ENCODE measurements around the gene SERPINE1. TPM values are rescaled to one million over a fixed set of nuclear protein-coding genes. Genes with fewer than 3 reads are reported as not detected.
A peak's percentile ranks its signal among the peaks of the same experiment; 100 is the strongest.
"Not testable (repeated sequence)": the region's sequence is repeated elsewhere in the genome, so short reads cannot be mapped to it uniquely, and the experiment has no call there.

Gene SERPINE1
- total RNA-seq: under 0.01 TPM

DNA sequence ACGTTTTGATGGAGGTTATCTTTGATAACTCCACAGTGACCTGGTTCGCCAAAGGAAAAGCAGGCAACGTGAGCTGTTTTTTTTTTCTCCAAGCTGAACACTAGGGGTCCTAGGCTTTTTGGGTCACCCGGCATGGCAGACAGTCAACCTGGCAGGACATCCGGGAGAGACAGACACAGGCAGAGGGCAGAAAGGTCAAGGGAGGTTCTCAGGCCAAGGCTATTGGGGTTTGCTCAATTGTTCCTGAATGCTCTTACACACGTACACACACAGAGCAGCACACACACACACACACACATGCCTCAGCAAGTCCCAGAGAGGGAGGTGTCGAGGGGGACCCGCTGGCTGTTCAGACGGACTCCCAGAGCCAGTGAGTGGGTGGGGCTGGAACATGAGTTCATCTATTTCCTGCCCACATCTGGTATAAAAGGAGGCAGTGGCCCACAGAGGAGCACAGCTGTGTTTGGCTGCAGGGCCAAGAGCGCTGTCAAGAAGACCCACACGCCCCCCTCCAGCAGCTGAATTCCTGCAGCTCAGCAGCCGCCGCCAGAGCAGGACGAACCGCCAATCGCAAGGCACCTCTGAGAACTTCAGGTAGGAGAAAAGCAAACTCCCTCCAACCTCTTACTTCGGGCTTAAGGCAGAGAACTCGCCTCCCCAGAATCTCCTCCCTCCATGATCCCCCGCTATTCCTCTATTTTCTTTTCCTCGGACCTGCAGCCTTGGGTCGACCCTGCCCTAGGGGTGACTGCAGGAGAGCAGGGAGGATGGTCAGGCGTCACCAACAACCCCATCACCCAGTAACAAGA, at the start of gene SERPINE1:
Gene SERPINE1 (plus strand): TSS at position 454 of the 809 bp plus-strand sequence. CDS start 1,290 bp downstream, outside the sequence.
- FAIRE-seq (no peak), DNase-seq (ENCODE audit: low spot score in 2 of 2) (peak in 1 of 2 donors; percentile 69)

DNA sequence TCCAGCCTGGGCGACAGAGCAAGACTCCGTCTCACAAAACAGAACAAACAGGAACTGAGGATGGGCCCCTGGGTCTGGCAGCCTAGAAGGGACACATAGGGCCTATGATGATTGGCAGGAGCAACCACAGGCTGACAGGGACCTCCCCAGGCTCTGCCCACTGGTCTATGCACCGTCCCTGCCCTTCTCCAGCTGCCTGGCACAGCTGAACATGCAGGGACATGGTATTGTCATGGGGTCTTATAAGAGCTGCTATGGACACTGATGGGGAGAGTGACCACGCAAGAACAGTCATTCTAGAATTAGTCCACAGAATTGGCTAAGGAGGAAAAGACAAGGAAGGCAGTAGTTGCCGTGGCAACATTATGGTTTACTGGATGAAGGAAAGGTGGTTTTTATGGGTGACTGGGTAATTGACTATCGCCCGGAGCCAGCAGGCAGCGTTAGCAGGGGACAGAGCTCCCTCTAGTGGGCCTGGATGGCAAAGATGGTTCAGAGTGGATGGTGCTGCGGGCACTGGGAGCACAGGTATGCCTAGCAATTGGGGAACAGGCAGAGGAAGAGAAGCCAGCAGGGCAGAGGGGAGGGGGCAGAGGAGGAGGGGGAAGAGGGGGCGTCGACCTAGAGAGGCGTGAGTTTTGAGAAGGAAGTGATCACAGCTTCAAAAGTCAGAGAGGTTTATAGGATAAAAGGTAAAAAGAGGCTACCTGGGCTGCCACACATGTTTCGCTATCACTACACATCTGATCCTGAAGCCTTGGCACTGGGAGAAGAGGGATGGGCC, 49.4 kb upstream of the SERPINE1 start:
- no peak for FAIRE-seq
- DNase-seq (ENCODE audit: low spot score in 2 of 2): peak in 1 of 2 donors; percentile 77

DNA sequence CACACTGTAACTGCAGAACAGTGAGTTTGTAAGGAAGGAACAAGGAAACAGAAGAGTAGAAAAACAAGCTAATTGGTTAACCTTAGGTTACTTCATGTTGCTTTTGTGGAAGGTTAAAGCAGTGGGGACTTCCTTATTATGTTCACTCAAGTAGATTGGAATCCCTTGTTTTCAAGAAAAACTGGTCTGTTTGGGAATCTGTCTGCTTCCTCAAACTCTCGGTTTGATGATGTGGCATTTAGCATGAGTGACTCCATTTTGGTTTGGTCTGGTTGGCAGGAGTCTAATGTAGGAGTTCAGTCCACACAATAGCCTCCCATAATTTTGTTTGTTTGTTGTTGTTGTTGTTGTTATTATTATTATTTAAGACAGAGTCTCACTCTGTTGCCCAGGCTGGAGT, 45.5 kb upstream of the SERPINE1 start:
- no peak for DNase-seq (ENCODE audit: low spot score in 2 of 2)
- FAIRE-seq: no peak

DNA sequence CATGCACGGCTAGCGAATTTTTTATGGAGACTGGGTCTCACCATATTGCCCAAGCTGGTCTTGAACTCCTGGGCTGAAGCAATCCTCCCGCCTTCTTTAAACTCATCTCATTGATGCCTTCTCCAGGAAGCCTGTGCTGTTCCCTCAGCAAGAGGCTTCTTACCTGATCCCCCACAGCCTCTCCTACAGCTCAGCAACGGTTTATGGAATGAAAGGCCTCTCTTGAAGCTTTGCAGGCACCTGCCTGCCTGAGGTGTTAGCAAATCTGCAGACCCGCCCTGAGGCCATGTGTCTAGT, 42.1 kb upstream of the SERPINE1 start:
- no peak for FAIRE-seq
- no peak for DNase-seq (ENCODE audit: low spot score in 2 of 2)

DNA sequence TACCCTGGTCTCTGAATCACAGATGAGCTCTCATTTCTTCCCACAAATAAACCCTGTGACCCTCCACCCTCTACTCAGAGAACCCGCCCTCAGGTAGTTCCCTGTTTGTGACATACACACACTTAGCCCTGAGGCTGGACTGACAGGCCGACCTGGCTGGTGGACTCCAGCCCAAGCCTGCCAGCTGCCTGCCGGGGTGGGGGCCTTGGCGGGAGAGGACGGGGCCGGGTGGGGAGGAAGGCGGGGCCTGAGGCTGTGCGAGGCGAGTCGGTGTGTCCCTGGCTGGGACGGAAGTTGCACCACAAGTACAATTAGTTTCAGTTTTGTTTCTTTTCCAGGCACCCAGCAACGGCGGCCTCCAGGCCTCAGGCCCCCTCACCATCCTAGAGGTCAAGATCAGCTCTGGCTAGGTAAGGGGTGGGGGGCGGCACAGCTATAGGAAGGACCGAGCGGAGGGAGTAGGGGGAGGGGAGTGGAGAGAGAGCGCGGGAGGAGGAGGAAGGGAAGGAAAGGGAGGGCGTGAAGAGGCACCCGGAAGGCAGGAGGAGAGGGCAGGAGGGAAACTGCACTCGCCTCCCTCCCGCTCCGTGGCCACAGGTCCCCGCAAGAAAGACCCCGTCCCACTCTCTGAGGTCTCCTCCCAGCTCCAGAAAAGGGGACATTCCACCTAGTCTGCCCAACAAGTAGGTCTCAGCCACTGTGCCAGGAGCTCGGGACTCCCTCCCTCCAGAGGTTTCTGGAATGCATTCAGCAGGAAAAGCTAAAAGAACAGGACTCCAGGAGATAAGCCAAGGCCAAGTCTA, 41.5 kb upstream of the SERPINE1 start, which contains the start of gene TRIM56:
Gene TRIM56 (plus strand): TSS at position 320 of the 803 bp plus-strand sequence. CDS start 1,832 bp downstream, outside the sequence.
- FAIRE-seq (no peak), DNase-seq (ENCODE audit: low spot score in 2 of 2) (peak; percentile 76 to 85)

DNA sequence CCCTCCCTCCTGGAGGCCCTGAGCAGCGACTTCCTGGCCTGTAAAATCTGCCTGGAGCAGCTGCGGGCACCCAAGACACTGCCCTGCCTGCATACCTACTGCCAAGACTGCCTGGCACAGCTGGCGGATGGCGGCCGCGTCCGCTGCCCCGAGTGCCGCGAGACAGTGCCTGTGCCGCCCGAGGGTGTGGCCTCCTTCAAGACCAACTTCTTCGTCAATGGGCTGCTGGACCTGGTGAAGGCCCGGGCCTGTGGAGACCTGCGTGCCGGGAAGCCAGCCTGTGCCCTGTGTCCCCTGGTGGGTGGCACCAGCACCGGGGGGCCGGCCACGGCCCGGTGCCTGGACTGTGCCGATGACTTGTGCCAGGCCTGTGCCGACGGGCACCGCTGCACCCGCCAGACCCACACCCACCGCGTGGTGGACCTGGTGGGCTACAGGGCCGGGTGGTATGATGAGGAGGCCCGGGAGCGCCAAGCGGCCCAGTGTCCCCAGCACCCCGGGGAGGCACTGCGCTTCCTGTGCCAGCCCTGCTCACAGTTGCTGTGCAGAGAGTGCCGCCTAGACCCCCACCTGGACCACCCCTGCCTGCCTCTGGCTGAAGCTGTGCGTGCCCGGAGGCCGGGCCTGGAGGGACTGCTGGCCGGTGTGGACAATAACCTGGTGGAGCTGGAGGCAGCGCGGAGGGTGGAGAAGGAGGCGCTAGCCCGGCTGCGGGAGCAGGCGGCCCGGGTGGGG, 39.4 kb upstream of the SERPINE1 start:
- DNase-seq (ENCODE audit: low spot score in 2 of 2): no peak
- FAIRE-seq: no peak

DNA sequence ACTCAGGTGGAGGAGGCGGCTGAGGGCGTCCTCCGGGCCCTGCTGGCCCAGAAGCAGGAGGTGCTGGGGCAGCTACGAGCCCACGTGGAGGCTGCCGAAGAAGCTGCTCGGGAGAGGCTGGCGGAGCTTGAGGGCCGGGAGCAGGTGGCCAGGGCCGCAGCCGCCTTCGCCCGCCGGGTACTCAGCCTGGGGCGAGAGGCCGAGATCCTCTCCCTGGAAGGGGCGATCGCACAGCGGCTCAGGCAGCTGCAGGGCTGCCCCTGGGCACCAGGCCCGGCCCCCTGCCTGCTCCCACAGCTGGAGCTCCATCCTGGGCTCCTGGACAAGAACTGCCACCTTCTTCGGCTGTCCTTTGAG, 38.9 kb upstream of the SERPINE1 start:
- DNase-seq (ENCODE audit: low spot score in 2 of 2) (no peak), FAIRE-seq (no peak)

DNA sequence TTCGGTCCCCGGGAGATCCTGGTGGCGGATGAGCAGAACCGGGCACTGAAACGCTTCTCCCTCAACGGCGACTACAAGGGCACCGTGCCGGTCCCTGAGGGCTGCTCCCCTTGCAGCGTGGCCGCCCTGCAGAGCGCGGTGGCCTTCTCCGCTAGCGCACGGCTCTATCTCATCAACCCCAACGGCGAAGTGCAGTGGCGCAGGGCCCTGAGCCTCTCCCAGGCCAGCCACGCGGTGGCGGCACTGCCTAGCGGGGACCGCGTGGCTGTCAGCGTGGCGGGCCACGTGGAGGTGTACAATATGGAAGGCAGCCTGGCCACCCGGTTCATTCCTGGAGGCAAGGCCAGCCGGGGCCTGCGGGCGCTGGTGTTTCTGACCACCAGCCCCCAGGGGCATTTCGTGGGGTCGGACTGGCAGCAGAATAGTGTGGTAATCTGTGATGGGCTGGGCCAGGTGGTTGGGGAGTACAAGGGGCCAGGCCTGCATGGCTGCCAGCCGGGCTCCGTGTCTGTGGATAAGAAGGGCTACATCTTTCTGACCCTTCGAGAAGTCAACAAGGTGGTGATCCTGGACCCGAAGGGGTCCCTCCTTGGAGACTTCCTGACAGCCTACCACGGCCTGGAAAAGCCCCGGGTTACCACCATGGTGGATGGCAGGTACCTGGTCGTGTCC, 37.9 kb upstream of the SERPINE1 start:
- no peak for DNase-seq (ENCODE audit: low spot score in 2 of 2)
- no peak for FAIRE-seq

DNA sequence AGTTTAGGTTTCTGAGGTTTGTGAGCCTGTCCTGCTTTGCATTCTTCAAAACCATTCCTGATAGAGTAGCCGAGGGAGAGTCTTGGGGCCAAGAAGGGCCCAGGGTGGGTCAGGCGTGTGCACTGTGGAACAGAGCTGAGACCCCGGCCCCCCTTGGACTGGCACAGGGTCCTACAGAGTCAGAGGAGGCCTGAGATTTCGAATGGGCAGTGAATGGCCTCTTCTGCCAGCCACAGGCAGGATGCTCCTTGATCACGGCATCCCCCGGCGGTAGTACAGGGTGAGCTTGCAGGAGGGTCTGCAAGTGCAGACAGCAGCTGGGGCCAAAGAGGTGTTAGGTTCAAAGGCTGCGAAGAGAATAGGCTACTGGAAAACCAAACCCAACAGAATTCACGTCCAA, 37.0 kb upstream of the SERPINE1 start:
- DNase-seq (ENCODE audit: low spot score in 2 of 2): no peak
- FAIRE-seq: no peak

DNA sequence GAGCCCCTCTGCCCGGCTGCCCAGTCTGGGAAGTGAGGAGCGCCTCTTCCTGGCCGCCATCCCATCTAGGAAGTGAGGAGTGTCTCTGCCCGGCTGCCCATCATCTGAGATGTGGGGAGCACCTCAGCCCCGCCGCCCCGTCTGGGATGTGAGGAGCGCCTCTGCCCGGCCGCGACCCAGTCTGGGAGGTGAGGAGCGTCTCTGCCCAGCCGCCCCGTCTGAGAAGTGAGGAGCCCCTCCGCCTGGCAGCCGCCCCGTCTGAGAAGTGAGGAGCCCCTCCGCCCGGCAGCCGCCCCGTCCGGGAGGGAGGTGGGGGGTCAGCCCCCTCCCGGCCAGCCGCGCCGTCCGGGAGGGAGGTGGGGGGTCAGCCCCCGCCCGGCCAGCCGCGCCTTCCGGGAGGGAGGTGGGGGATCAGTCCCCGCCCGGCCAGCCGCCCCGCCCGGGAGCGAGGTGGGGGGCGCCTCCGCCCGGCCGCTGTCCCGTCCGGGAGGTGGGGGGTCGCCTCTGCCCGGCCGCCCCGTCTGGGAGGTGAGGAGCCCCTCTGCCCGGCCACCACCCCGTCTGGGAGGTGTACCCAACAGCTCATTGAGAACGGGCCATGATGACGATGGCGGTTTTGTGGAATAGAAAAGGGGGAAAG, 34.5 kb upstream of the SERPINE1 start:
- FAIRE-seq; DNase-seq (ENCODE audit: low spot score in 2 of 2): not testable (repeated sequence)

DNA sequence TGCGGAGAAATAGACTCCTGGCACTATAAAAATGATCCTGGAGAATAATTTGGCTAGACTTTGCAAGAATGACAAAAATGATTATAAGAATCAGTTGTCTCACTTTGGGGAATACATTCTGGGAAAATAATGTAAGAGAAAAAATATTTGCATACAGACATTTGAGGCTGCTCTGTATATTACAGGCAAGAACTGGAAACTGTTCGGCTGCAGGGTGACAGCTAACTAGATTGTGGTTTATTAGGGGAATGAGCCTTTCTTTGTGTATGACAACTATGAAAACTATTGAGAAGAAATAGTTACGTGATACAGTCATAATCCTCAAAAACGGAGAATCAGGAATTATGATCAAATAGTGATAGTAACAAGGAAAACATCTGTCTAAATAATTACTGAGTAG, 33.0 kb upstream of the SERPINE1 start:
- no peak for DNase-seq (ENCODE audit: low spot score in 2 of 2)
- no peak for FAIRE-seq

DNA sequence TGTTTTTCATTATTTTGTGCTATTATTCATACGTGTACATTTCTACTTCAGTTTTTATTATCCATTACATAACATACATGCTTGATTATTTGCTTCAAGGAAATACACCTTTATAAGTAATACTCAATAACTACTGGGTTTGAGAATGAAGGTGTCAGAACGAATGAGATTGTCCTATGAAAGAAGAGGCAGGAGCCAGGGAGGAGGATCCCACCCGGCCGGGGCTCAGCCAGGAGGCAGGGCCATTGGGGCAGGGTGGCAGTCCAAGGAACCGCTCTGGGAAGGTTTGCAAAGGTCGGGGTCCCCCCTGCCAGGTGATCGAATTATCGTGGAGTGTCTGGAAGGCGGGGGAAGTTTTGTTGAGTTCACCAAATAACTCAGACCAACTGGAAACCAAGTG, 32.5 kb upstream of the SERPINE1 start:
- FAIRE-seq: no peak
- DNase-seq (ENCODE audit: low spot score in 2 of 2): no peak

DNA sequence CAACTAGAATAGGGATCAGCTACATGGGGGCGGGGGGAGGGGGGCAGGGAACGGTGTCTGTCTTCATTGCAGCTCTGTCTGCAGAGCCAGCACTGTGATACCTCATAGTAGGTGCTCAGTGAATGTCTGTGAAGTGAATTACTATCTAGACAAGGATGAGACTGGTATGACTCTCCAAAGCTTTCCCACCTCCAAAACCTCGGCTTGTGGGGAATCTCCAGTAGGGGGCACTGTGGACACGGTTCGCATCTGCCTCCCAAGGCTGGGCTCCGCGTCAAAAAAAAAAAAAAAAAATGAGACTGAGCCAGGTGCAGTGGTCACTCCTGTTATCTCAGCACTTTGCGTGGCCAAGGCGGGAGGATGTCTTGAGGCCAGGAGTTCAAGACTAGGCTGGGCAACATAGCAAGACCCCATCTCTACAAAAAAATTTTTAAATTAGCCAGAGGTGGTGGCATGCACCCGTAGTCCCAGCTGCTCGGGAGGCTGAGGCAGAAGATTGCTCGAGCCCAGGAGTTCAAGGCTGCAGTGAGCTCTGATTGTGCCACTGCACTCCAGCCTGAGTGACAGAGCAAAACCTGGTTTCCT, 32.0 kb upstream of the SERPINE1 start:
- DNase-seq (ENCODE audit: low spot score in 2 of 2) (no peak), FAIRE-seq (no peak)

DNA sequence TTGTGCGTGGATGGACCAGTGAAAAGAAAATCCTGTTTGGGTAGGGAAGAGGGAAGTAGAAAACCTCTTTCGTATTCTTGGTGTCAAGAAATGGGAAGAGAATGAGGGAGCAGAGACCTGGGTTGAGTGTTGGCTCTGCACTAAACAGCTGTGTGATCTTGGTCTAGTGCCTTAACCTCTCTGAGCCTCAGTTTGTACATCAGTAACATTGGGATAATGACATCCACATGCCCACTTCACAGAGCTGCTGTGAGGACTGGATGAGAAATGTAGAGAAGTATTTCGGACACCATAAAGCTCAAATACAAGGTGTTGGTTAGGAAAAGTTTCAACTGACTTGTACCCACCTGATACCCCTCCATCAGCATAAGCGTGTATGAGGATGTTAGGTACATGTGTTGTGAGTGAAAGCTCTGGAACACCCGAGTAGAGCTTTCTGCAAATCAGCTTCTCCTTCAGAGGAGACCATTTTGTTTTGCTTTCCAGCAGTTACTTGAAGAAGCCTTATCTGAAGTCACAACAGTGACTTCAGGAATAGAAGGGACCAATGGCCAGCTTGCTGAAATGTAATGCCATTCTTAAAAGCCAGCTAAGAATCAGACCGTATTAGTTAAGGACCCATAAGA, 30.5 kb upstream of the SERPINE1 start:
- FAIRE-seq: no peak

DNA sequence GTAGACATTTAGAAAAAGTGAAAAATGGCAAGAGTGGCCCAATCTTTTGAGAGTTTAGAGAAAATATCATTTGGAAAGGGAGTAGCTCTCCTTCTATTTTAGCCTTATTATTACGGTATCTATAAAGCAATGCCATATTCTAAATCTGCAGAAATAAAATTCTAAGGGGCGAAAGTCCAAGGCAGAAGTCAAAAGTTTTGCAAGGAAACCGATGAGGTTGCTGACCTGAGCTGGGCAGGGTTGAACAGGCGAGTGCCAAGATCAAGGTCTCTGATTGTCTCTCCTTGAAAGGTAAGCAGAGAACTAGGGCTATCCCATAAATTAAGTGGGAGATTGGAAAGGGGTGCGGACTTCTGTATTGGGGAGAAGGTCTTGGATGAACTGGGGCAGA, 30.0 kb upstream of the SERPINE1 start:
- no peak for FAIRE-seq

More for the DNA sequence above, 30.5 kb upstream of the SERPINE1 start:
- no peak for DNase-seq (ENCODE audit: low spot score in 2 of 2)

DNA sequence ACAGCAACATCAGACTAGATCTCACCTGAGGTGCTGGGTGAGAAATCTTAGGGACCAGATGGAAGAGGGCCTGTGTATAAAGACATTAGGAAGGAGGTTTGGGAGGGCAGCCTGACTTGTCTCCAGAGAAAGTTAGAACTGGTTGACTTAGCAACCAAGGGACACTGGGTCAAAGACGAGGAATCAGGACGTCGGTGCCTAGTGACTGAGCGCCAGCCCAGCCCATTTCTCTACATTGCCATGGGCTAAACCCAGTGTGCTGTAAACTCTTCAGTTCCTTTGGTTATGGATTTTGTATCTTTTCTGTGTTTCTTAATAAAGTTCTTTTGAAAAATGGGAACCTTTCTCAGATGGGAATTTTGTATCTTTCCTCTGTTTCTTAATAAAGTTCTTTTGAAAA, 29.3 kb upstream of the SERPINE1 start:
- DNase-seq (ENCODE audit: low spot score in 2 of 2): no peak
- FAIRE-seq: no peak

More for the DNA sequence above, 30.0 kb upstream of the SERPINE1 start:
- DNase-seq (ENCODE audit: low spot score in 2 of 2): no peak

DNA sequence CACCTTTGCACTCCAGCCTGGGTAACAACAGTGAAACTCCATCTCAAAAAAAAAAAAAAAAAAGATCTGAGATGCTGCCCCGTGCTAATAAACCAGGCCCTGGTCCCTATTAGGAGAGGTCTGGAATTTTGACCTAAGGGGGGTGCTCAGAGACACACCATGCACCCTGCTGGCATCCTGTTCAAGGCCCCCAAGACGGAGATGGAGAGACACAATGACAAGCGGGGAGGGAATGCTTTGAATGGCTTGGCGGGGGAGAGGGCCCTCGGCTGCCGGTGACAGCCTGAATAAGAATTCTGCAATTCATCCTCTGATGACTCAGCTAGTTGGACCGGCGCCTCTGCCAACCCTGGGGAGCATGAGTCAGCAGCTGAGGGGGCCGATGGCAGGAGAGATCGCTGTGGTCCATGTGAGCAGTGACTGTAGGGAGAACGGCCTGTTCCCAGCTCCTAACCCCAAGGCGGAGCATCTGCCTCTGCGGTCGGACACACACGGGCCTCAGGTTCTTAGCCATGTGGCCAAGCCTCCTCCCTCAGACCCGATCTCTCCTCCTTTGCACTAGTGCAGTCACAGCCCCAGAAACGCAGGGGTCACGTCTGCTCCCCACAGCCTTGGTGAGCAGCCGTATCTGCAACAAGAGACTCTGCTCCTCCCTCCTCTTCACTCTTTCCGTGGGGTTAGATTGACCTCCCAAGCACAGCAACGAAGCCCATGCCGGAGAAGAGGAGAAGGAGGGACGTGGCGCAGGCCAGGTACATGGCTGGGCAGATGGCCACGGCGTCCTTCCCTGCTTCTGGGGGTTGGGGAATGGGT, 26.7 kb upstream of the SERPINE1 start:
- FAIRE-seq: no peak
- peak; percentile 74 to 87 for DNase-seq (ENCODE audit: low spot score in 2 of 2)
